Right ventricle myocardium inferior (tissue), 1 donor: Measurements from ENCODE around the gene ITIH3. TPM values are rescaled to one million over a fixed set of nuclear protein-coding genes. Genes with fewer than 3 reads are reported as not detected.
A peak's percentile ranks its signal among the peaks of the same experiment; 100 is the strongest.

ENCODE experiments used
- ATAC-seq: fragments of 200-7000 bp; cut with Tn5 transposase; one replicate; pipeline ENCODE4 v1.9.1; 2020; ENCODE audit warnings: mild to moderate bottlenecking, moderate library complexity
- DNase-seq: peaks from one replicate; pipeline ENCODE4 v3.0.0; 2021; ENCODE audit errors: missing footprints
- intact Hi-C: fragments of 100-400 bp; cut with DNase I; formaldehyde crosslinking; loops from one replicate; pipeline ENCODE4 v1.11.0; 2022
- total RNA-seq: library from RNA; stranded (reverse); fragmentation: NEBNext Ultra II Directional; extraction: Animal tissue kit (Norgen Biotek cat#: 25700); gene quantifications from one replicate; pipeline ENCODE4 v1.2.1, GENCODE V29; 2021
- donor health status: DM: no; HTN: yes; CAD: no; lungs with severe emphysema.

Gene ITIH3
- total RNA-seq, 1 donor from 2014 or later, result 0.43 TPM

GRCh38 chr3:52777959-52778805, 16.4 kb upstream of the ITIH3 start:
- DNase-seq (no peak), ATAC-seq (no peak)
- intact Hi-C loops, result no loop called here

- no peak for ATAC-seq
- DNase-seq, result no peak
- intact Hi-C loops, result no loop called here
Observed at GRCh38 chr3:52779011-52779836, 15.4 kb upstream of the ITIH3 start.

- DNase-seq (no peak), ATAC-seq (no peak)
- intact Hi-C loops, result no loop called here
Observed at GRCh38 chr3:52779837-52780585, 14.6 kb upstream of the ITIH3 start.

- ATAC-seq (no peak), DNase-seq (no peak)
- intact Hi-C loops, result no loop called here
Observed at GRCh38 chr3:52781741-52782140, 12.9 kb upstream of the ITIH3 start.

GRCh38 chr3:52782412-52783210, 12.0 kb upstream of the ITIH3 start:
- ATAC-seq (no peak), DNase-seq (no peak)
- intact Hi-C loops, result no loop called here

GRCh38 chr3:52783211-52783555, 11.4 kb upstream of the ITIH3 start:
- ATAC-seq, result no peak
- no peak for DNase-seq
- intact Hi-C loops, result no loop called here

GRCh38 chr3:52784021-52784621, 10.5 kb upstream of the ITIH3 start:
- ATAC-seq (no peak), DNase-seq (no peak)
- intact Hi-C loops, result no loop called here

GRCh38 chr3:52784931-52785590, 9.5 kb upstream of the ITIH3 start:
- intact Hi-C loops, result no loop called here
- ATAC-seq (no peak), DNase-seq (no peak)

GRCh38 chr3:52786330-52787215, 8.0 kb upstream of the ITIH3 start:
- ATAC-seq (no peak), DNase-seq (no peak)

GRCh38 chr3:52787246-52787645, 7.3 kb upstream of the ITIH3 start:
- no peak for ATAC-seq
- intact Hi-C loops, result no loop called here
- DNase-seq, result no peak

More at GRCh38 chr3:52786330-52787215, 8.0 kb upstream of the ITIH3 start:
- intact Hi-C loops, result no loop called here

- ATAC-seq, result no peak
- intact Hi-C loops, result no loop called here
Observed at GRCh38 chr3:52787672-52788625, 6.6 kb upstream of the ITIH3 start.

GRCh38 chr3:52788890-52789745, 5.5 kb upstream of the ITIH3 start:
- DNase-seq (no peak), ATAC-seq (no peak)
- intact Hi-C loops, result no loop called here

More at GRCh38 chr3:52787672-52788625, 6.6 kb upstream of the ITIH3 start:
- no peak for DNase-seq

GRCh38 chr3:52789746-52790040, 4.9 kb upstream of the ITIH3 start:
- ATAC-seq, result no peak
- intact Hi-C loops, result no loop called here
- peak; percentile 63 for DNase-seq

GRCh38 chr3:52790337-52790736, 4.3 kb upstream of the ITIH3 start:
- intact Hi-C loops, result no loop called here
- ATAC-seq (no peak), DNase-seq (no peak)

GRCh38 chr3:52790741-52791140, 3.9 kb upstream of the ITIH3 start:
- peak; percentile 42 for DNase-seq
- intact Hi-C loops, result no loop called here
- no peak for ATAC-seq
